C1 segment of cervical spinal cord (tissue), 14 donors: ENCODE measurements around the gene FNDC3B.
A peak's percentile ranks its signal among the peaks of the same experiment; 100 is the strongest.

Experiments used
- DNase-seq, 14 donors: peaks; one replicate each; lab custom pipeline; 2025; lab: John Stamatoyannopoulos, UW

FNDC3B gene

DNA sequence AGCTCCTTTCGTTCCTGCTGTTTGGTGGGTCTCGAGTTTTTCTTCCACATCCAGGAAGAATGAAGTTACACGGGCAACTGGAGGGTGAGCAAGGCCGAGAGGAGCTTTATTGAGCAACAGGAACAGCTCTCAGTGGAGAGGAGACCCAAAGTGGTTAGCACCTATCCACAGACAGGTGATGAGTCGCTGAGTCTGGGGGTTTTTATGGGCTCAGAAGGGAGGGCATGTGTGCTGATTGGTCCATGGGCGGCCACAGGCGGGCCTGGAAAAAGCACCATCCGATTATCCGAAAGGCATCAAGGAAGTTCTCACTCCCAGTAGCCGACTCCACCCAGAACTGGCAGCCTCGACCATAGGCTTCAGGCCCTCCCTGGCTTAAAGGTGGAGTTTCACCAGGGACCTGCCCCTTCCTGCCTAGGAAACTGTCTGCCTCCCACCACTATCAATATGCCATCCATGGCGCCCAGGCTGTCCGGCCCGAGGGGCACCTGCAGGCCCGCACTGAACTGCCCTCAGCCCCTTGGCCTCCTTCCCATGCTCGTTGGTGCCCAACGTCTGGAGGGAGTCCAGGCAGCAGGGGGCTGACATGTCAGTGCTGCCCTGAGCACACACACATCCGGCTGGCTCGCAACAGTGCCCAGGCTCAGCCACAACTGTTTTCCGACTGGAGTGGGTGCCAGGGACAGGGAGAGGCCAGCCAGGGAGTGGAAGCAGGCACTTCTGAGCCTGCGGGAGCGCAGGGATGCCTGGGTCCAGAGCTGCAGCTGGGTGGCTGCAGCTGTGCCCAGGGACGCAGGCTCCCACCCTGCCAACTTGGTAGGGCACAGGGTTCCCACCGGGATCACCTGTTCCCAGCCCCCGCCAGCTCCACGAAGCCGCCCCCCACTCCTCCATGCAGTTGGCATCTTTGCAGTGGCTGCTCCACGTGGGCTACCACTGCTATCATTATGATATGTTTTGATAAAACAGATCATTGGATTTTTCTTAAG, 170.2 kb downstream of the FNDC3B start:
- DNase-seq: peak in 7 of 14 donors; percentile 3 to 41 (median 11)

DNA sequence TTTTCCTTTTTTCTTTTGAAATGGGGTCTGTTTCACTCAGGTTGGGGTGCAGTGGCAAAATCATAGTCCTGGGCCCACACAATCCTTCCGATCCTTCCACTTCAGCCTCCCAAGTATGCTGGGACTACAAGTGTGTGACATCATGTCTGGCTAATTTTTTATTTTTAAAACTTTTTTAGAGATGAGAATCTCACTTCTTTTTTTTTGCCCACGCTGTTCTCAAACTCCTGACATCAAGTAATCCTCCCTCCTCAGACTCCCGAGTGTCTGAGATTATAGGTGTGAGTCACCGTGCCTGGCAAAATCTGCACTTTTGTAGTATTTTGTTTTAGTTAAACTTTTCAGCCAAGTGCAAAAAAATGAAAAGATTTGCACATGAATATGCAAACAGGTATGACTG, 171.0 kb downstream of the FNDC3B start:
- DNase-seq: no peak

DNA sequence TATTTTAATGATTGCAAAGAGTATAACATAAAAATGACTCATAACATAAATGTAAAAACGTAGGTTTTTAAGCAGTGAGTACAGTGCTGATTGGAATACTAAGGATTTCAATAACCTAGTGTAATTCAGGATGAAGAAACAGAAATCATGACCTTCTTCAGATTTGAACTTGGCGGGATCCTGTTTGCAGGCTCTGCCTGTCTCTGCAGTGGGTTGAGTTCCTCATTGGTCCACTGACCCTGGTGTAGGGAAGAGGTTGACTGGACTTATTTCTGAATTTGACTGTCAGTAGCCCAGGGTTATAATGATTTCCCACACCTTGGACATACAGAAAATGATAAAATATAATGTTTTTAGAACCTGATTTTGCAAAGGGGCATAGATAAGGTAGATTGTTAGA, 171.7 kb downstream of the FNDC3B start:
- no peak for DNase-seq

DNA sequence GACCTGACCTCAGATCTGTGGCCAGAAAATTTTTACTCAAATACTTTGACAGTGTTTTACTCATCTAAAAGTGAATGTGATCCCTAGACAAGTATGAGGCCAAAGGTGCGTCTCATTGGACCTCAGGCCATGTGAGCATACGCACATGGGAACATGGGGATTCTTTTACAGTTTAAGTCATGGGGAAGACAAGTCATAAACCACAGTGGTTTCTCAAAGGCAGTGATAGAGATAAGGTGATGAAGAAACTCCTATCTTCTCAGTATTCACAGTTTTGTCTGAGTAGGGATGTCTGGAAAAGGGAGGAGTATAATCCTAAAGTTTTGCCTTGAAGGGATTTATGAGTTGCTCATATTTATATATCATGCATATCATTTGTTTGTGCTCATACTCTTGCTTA, 173.8 kb downstream of the FNDC3B start:
- DNase-seq: no peak

DNA sequence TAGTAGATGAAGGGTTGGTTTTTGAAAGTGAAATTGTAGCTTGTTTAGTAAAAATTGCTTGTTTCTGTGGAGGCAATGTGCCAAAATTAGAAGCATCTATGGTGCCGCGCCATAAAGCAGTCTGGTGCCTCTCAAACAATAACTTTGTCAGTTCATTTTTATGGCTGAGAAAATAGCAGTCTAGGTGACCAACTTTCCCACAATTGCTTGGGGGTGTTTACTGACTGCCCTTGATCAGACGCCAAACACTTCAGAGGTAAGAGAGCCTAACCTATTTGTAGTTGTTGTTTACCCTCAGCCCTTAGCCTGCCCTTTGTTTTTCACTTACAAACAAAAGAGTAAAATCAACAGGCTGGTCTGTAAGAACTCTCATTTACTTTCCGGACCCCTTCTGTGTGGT, 174.5 kb downstream of the FNDC3B start:
- DNase-seq: no peak

DNA sequence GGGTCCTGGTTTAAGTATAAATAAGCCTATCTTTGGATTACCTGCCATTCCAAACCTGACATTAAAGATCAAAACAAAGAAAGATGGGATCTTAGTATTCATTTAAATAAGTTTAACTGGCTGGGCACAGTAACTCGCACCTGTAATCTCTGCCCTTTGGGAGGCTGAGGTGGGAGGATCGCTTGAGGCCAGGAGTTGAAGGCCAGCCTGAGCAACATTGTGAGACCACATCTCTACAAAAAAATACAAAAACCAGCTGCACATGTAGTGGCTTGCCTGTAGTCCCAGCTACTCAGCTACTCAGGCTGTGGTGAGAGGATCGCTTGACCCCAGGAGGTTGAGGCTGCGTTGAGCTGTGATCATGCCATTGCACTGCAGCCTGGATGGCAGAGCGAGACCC, 176.9 kb downstream of the FNDC3B start:
- DNase-seq: no peak

DNA sequence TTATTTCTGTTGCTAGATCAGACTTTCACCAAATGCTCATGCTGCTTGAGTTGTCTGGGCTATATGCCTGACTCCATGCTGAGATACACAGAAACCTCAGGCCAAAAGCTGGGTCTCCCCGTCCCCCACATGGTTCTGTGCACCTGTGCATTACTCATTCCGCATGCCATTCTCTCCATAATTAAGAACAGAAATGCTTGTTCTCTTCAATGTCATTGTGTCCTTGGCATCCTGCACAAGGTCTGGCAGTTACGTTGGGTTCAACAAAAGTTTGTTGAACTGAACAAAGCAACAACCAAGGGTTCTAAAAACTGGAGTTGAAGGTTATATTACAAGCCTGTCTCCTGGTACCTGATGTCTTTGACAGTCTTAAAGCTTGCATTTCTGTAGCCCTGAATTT, 177.5 kb downstream of the FNDC3B start:
- peak in 1 of 14 donors; percentile 24 for DNase-seq

DNA sequence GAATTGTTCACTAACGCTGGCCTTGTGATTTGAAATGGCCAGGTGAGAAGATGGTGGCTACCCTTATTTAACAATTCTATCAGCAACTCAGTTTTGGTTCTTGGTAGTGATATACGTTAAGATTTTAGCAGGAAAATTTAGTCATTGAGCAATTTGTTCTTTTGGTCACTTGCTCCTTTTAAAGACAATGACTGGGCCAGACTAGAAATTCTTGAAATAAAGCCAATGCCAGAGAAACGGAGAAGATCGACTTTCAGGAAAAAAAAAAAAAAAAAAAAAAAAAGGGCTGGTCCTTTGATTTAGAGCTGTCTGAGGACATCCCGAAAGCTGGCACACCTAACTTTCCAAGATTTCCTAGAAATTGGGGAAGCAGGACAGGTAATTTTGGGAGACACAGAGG, 178.5 kb downstream of the FNDC3B start:
- DNase-seq: no peak

DNA sequence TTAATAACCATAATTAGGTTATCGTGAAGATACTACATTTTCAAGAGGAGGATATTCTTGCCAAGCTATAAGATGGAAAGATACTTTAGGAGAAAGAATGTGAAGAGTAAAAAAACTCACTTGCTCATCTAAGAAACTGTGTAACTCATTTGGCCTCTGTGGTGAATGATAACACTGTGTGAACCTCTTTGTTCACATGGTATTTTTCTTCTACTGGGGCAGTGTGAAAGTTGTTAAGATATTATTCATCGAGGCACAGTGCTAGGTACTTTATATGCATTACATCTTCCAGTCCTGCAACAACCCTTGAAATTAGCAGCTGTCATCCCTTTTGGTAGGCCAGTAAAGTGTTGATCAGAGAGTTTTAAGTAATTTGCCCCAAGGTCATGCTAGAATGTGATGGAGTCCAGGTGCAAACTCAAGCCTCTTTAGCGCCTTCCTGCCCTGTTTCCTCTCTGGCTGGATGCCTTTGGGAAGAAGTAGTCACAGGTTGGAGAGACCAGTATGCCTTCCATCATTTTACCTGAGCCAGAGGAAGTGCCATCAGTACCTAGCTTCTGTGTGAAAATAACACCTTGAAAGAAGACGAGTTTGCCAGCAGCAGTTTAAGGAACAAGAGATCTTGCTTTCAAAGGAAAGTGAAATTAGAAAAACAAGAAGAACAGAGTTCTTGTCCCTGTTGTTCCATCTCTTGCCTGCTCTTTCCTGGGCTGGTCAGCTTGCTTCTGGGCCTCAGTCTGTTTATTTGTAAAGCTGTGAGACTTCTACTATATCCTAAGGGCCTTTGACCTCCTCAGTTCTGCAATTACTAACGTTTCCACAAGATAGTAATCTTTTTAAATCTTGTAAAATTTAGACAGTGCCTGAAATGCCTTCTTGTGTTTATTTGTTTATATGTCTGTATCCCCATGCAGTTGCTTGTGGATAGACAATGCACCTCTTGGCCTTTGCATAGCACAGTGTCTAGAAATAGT, 179.3 kb downstream of the FNDC3B start:
- DNase-seq: no peak

DNA sequence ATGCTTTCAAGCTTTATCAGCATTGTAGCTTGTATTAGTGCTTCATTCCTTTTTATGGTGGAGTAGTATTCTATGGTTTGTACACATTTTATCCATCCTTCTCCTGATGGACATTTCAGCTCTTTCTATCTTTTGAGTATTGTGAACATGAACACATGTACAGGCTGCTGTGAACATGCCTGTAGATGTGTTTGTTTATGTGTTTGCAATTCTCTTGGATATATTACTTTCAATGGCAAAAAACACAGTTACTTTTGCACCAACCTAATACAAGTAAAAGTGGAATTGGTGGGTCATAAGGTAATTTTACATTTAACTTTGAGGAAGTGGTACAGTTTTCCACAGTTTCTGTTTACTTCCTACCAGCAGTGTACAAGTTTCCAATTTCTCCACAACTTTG, 180.4 kb downstream of the FNDC3B start:
- DNase-seq: no peak

DNA sequence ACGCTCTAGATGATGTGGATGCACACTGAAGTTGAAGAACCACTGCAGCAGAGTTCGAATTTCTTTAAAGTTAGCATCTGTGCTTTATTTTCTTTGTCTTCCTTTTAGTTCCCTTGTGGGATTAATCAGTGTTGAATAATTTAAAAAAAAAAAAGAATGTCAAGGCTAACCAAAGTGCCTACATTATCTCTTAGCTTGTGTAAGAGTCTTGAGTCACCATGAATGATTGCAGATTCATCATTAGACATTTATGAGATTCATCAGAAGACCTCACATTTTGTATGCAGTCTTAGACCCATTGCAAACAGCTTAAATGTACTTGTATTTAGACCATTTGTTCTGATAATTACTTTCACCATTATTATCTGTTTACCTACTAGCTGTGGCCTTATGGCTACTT, 182.2 kb downstream of the FNDC3B start:
- DNase-seq: no peak

DNA sequence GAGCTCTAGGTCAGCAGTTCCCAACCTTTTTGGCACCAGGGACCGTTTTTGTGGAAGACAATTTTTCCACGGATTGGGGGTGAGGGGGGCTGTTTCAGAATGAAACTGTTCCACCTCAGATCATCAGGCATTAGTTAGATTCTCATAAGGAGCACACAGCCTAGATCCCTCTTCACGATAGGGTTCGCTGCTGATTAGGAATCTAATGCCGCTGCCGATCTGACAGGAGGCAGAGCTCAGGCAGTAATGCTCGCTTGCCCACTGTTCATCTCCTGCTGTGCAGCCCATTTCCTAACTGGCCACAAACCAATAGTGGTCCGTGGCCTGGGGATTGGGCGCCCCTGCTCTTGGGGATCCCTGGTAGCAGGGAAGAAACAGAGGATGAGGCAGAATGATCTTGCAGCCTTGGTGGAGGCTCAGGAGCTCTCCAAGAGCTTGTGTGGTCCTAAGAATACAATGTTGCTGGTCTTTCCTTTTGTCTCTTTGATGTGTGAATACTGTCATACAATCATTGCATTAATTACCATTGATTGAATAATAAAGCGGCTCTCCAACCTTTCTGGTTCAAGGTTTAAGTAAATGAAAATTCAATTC, 183.2 kb downstream of the FNDC3B start:
- no peak for DNase-seq

DNA sequence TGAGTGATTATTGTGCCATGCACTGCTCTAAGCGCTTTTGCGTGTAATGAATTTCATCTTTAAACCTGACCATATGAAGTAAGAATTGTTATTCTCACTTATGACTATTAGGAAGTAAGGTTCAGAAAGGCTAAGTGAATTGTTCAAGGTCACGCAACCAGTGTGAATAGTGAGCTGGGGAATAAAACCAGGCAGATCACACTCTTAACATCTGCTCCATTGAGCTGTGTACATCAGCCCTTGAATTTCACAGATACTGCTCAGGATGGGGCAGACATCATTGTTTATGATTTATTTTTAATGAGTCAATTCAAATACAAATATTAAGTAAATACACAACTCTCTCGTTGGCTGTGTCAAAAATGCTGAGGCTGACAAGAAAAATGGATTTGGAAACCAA, 184.5 kb downstream of the FNDC3B start:
- no peak for DNase-seq

DNA sequence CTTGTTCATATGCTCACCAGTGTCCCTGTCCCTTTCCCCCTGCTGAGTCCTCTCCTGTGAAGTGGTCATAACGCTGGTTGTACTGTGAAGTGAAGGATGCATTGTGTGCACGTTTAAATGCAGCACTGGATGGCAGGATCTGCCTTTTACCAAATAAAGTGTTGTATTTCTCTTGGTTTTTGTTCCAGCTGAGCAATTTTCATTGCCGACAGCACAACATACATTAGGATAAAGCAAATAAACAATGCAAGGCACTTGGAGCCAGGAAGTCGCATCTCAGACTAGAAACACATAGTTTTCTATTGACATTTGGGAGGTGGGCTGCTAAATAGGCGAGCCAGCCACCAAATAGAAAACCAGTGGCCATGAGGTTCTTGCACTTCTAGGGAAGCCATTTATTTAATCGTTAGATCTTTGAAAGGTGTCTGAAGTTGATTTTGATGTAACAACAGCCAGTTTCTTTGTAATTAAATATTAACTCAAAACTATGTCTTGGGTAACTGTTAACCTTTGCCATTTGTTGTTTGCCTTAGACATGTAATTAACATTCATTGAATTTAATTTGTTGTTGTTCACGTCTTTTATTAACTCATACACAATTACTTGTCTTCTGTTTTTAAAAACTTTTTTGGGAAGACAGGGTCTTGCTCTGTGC, 185.3 kb downstream of the FNDC3B start:
- DNase-seq: no peak

DNA sequence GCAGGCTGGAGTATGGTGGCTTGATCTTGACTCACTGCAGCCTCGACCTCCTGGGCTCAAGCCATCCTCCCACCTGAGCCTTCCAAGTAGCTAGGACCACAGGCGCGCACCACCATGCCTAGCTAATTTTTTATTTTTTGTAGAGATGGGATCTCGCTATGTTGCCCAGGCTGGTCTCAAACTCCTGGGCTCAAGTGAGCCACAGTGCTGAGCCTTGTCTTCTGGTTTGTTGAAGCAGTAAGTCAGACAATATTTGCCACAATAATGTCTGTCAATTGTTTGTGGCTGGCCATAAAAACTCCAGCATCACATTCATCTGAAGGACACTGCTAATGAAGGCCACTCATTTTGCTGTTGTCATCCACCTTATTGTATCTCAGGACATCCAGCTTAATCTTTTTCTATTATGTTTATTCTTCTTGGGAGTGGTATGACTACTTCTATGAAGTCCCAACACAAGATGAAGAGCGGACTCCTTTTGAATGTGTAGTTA, 185.9 kb downstream of the FNDC3B start:
- no peak for DNase-seq

DNA sequence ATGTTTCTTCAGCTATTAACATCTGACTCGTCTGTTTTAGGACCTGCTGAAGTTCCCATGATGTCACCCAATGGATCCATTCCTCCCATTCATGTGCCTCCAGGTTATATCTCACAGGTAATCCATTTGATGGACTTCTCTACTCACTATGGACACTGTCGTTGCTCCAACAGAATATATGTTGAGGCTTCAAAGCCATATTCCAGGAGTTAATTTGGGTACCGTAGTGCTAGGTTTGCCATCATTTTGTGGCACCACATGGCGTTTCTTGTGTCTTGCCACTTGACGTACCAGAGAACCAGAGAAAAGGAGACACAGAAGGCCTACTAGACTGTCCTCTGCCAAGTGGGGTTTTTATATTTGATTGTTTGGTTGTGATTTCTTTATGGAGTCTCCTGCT, 187.5 kb downstream of the FNDC3B start:
- no peak for DNase-seq

DNA sequence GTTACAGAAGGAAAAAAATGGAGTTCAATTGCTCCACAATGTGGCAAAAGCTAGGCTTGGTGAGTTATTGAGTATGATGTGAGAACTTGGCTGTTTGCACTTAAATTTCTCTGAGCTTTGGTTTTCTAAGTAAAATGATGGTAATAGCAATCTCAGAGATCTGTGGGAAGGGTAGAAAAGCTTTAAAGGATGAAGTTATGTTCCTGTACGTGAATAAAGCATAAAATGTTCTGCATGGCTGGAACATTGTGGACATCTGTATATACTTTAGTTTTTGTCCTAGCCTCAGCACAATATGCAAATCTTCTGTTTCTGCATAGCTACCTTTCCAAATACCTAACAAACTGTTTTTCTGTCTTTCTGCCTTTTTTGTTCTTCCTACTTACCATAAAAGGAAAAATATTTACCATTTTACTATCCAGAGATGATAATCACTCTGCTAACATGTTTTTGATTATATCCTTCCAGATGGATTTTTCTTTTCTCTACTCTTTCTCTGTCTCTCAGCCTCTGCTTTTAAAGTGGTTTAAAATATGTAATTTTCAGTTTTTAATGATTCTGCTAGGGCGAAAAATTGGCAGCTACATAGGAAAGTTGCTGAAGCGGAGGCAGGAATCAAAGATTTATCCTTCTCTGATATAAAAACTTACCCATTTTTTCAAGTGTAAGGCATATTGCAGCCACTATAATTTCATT, 188.1 kb downstream of the FNDC3B start:
- no peak for DNase-seq

DNA sequence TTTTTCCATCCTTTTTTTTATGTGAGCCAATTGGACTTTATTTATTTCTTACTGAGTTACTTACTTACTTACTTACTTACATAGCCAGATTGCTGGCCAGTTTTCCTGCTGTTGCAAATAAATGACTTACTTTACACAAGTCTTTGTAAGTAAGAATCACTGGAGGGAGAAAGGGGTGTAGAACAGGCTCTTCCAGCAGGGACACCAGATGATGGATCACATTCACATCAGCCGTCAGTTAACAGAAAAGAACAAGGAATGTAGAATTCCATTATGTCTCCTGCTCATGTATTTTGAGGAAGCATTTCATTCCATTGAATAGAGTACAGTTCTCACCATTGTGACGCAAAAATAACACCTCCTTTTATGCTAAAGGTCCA, 188.6 kb downstream of the FNDC3B start:
- DNase-seq: no peak

DNA sequence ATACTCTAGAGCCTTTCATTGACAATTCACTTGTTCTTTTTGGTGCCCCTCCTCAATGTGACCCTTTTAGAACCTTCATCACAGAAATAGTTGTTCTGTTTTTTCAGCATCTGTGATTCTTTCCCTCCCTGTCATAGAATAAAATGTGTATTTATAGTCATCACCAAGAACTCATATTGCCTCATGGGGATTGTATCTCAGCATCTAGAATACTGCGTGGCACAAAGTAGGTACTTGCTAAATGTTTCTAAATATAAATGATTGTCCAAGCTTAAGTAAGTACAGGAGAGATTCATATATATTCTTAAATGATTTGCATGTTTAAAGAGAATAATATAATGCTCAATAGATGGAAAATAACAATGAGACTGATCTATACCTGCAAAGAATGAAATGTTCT, 190.1 kb downstream of the FNDC3B start:
- DNase-seq: no peak

DNA sequence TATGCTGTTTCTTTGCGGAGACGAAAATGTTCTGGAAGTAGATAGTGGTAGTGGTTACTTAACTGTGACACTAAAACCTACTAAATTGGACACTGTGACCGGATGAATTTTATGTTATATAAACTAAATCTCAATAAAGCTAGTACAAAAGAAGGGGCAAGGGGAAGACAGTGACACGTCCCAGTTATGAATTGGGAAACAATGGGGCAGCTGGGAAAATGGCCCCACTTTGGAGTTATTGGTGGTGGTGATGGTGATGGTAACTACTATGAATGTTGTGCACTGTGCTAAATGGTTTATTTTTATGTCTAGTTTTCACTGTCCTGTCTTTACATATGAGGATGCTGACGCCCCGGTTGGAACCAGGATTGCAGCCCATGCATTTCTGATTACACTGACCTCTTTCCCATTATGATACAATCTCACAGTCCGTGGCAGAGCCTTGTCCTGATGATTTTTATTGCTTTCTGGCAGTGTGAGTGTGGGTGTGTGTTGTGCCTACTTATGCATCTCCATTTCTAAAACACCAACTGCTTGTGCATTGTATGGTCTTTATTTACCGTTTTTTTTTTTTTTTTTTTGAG, 192.0 kb downstream of the FNDC3B start:
- DNase-seq: no peak
